Activated CD8-positive, alpha-beta T cell treated with anti-CD3 and anti-CD28 coated beads, Interleukin-2, amount 10 ng/mL, durations not matched to agents 7 days and 5 days (primary cell): Measurements from ENCODE around the gene PCSK2. TPM values are rescaled to one million over a fixed set of nuclear protein-coding genes. Genes with fewer than 3 reads are reported as not detected.

Experiments
- ATAC-seq: fragments of 150-1000 bp; cut with Tn5 transposase; one replicate; pipeline ENCODE4 v1.10.0; 2021; ENCODE audit warnings: moderate library complexity
- CTCF ChIA-PET: fragments of 350-600 bp; sonication (Branson Sonifier 250); formaldehyde crosslinking; loops from one replicate; lab custom pipeline; 2021; ENCODE audit warnings: antibody characterized with exemption; lab: Charles Lee
- POLR2A ChIA-PET: fragments of 350-600 bp; sonication (Branson Sonifier 250); formaldehyde crosslinking; loops from one replicate; lab custom pipeline; 2021; ENCODE audit warnings: antibody characterized with exemption; lab: Charles Lee
- DNase-seq: peaks from one replicate; pipeline ENCODE4 v3.0.0-alpha.2; 2020
- H3K27ac Mint-ChIP-seq: one replicate; pipeline ENCODE4 v1.8.0; 2021; ENCODE audit warnings: mild to moderate bottlenecking, mixed read lengths
- H3K27me3 Mint-ChIP-seq: one replicate; pipeline ENCODE4 v1.8.0; 2021; ENCODE audit warnings: low read depth, mixed read lengths
- H3K36me3 Mint-ChIP-seq: one replicate; pipeline ENCODE4 v1.8.0; 2021; ENCODE audit warnings: low read depth, mixed read lengths
- H3K4me1 Mint-ChIP-seq: one replicate; pipeline ENCODE4 v1.8.0; 2021; ENCODE audit warnings: low read depth, mixed read lengths
- H3K4me3 Mint-ChIP-seq: one replicate; pipeline ENCODE4 v1.8.0; 2021; ENCODE audit warnings: mild to moderate bottlenecking, mixed read lengths
- H3K9me3 Mint-ChIP-seq: one replicate; pipeline ENCODE4 v1.8.0; 2022; ENCODE audit warnings: mixed read lengths; ENCODE audit not compliant: insufficient read depth
- total RNA-seq, 2 experiments: library from RNA; stranded (reverse); gene quantifications; one replicate each; pipeline ENCODE4 v1.2.3, GENCODE V29; 2021

Gene PCSK2
- total RNA-seq, 2 experiments from 2014 or later = not detected

DNA sequence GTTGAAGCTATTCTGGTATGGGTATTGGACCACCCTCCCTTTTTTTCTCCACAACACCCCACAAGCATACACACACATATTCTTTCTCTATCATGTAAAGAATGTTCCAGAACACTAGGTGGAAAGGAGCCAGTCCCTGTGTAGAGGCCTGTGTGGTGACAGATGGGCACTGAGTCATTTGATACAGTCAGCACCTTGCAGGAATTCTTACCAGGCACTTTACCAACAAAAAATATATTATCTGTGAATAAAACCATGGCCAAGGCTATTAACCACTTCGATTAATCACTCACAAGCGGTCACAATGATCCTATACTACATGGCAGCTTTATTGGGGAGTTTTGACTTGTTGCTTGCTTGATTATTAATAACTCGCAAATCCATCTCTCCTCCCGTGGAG is 154.9 kb downstream of the PCSK2 start:
- DNase-seq = no peak
- ChIA-PET CTCF (no interaction called here), POLR2A (no interaction called here)
- H3K27me3 Mint-ChIP-seq = no peaks in the 10 kb centered on the region
- H3K9me3 Mint-ChIP-seq = no peaks in the 10 kb centered on the region
- H3K27ac Mint-ChIP-seq = no peak overlapping the region
- no peaks in the 10 kb centered on the region for H3K4me1 Mint-ChIP-seq
- no peak overlapping the region for H3K4me3 Mint-ChIP-seq
- H3K36me3 Mint-ChIP-seq = no peaks in the 10 kb centered on the region
- no peak for ATAC-seq

DNA sequence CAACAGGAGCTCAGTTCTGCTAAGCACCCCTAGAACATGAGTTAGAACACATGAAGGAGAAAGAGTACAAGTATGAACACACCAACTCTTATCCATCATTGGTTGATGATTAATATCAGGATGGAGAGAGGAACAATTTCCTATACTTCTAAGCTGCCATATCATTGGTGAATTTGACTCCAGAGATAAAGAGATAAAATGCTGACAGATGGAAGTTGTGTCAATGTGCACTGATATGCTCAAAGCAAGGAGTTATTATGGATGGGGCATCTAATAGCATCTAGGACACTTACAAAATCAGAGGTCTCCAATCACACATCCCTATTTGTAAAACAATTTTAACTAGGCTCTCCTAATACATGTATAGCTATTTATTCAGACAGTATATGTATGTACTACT is 159.0 kb downstream of the PCSK2 start:
- ChIA-PET CTCF (no interaction called here), POLR2A (no interaction called here)
- H3K27ac Mint-ChIP-seq = no peak overlapping the region
- H3K36me3 Mint-ChIP-seq = no peaks in the 10 kb centered on the region
- ATAC-seq (no peak), DNase-seq (no peak)
- H3K4me3 Mint-ChIP-seq = no peak overlapping the region
- no peaks in the 10 kb centered on the region for H3K4me1 Mint-ChIP-seq
- H3K9me3 Mint-ChIP-seq = no peaks in the 10 kb centered on the region
- no peaks in the 10 kb centered on the region for H3K27me3 Mint-ChIP-seq

DNA sequence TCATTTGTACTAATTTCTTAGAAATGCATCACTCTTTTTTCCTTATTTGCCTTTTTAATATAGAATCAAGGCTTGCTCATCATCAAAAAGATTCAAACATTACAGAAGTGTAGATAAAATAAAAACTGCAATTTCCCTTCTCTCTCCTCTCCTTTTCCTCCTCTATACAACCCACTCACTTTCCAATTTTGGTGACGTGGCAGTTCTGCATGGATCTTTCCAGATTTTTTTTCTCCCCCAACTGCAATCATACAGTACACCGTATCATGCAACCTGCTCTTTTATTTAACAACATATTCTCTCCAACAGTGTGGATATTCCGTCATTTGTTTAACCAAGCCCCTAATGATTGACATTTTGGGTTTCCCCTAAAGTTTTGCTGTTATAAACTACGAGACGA is 163.8 kb downstream of the PCSK2 start:
- no peak overlapping the region for H3K27ac Mint-ChIP-seq
- no peaks in the 10 kb centered on the region for H3K27me3 Mint-ChIP-seq
- H3K4me3 Mint-ChIP-seq = no peak overlapping the region
- CTCF ChIA-PET = no interaction called here
- DNase-seq (no peak), ATAC-seq (no peak)
- H3K36me3 Mint-ChIP-seq = no peaks in the 10 kb centered on the region
- no peaks in the 10 kb centered on the region for H3K4me1 Mint-ChIP-seq
- POLR2A ChIA-PET = no interaction called here
- no peaks in the 10 kb centered on the region for H3K9me3 Mint-ChIP-seq

DNA sequence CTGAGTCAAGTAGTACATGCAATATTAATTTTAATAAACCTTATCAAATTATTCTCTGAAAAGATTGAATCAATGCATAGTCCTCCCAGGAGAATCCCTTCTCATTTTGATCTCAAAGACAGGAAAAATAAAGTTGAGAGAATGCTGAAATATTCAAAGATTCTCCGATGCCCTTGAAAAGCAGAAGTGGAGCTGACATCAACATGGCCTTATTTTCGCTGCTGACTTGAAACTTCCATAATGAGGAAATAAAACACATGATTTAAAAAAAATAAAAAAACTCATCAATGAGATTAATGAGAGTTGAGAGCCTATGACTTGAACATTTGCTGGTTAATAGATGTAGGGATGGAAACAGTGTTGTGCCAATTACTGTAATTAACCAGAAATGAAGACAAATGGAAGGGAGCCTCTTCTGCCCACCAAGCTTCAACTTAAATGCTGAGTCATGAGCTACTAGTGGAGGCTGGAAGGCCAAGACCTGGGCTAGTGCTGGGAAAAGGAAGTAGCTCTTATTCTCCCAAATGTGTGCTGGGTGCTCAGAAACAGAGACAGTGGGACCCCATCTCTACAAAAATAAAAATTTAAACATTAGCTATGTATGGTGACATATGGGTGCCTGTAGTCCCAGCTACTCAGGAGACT is 164.4 kb downstream of the PCSK2 start:
- DNase-seq = no peak

DNA sequence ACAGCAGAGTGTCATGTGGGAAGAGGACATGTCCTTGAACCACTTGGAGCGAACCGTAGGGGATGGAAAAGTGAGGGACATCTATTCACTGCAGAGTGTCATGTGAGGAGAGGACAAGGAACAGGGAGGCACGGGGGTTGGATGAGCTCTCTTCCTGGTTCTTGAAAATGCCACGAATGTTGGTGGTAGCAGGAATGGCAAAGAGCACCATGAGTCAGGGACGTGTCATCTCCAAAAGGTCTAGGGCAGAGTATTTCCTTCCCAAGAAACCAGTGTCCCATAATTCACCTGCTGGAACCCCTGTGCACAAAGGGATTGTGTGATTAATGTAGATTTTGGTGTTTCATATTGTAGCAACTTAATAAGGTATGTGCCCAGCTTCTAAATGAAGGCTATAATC is 167.6 kb downstream of the PCSK2 start:
- ATAC-seq (no peak), DNase-seq (no peak)
- no peak overlapping the region for H3K27ac Mint-ChIP-seq
- no peaks in the 10 kb centered on the region for H3K36me3 Mint-ChIP-seq
- no peaks in the 10 kb centered on the region for H3K27me3 Mint-ChIP-seq
- ChIA-PET CTCF (no interaction called here), POLR2A (no interaction called here)
- no peaks in the 10 kb centered on the region for H3K4me1 Mint-ChIP-seq
- no peak overlapping the region for H3K4me3 Mint-ChIP-seq
- no peaks in the 10 kb centered on the region for H3K9me3 Mint-ChIP-seq

More for the DNA sequence above, 164.4 kb downstream of the PCSK2 start:
- CTCF ChIA-PET = no interaction called here
- ATAC-seq = no peak
- no peaks in the 10 kb centered on the region for H3K9me3 Mint-ChIP-seq
- no peak overlapping the region for H3K4me3 Mint-ChIP-seq
- H3K36me3 Mint-ChIP-seq = no peaks in the 10 kb centered on the region
- no peaks in the 10 kb centered on the region for H3K4me1 Mint-ChIP-seq
- no peak overlapping the region for H3K27ac Mint-ChIP-seq
- H3K27me3 Mint-ChIP-seq = no peaks in the 10 kb centered on the region
- POLR2A ChIA-PET = no interaction called here

DNA sequence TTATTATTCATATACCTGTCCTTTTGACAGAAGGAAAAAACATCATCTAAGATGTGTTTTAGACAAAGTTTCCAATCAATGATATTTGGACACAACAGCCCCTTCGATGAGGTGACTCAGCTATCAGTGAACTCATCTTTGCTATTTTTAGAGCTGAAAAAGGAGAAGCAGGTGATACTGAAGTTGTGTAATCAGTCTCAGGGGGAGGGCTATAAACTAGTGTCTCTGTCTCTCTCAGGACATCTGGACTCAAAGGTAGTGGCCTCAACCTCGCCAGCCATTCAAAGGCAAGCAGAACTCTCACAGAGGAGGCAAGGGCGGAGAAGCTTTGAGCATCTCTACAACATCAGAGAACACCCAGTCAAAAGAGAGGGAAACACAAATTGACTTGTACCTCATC is 168.9 kb downstream of the PCSK2 start:
- Mint-ChIP-seq H3K4me3 (no peak overlapping the region), H3K27ac (no peak overlapping the region), H3K36me3 (no peaks in the 10 kb centered on the region), H3K4me1 (no peaks in the 10 kb centered on the region), H3K9me3 (no peaks in the 10 kb centered on the region), H3K27me3 (no peaks in the 10 kb centered on the region)
- CTCF ChIA-PET = no interaction called here
- ATAC-seq = no peak
- no peak for DNase-seq
- POLR2A ChIA-PET = no interaction called here

DNA sequence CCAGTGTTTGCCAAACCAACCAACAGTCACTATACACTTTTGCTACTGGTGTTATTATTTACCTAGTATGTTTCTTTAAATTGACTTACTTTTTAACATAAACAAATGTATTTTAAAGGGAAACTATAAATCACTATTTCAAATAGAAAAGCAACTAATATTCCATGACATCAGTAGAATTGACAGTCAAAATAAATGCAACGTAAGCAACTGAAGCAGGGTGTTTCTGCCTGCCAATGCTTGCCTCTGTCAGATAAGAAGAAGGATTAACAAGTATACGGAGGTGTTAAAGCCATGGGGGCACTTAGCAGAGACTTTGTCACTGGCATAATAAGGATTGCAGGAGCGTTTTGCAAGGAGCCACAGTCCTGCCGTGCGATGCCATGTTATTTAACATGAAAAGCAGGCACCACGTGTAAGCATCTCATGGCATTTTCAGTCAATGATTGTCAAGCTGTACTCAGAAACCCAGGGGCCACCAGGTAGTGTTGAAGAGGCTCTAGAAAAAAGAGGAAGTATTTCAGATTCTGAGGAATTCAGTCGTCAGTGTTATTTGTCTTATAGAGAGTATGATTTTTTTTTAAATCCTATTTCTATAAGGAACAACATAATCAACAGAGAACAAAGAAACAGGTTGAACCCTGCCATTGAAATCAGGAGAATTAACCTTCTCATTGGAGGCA is 172.6 kb downstream of the PCSK2 start:
- no peak overlapping the region for H3K27ac Mint-ChIP-seq
- H3K9me3 Mint-ChIP-seq = no peaks in the 10 kb centered on the region
- ChIA-PET POLR2A (no interaction called here), CTCF (no interaction called here)
- H3K36me3 Mint-ChIP-seq = no peaks in the 10 kb centered on the region
- peaks cover 2% of the 10 kb centered on the region for H3K27me3 Mint-ChIP-seq
- no peak overlapping the region for H3K4me3 Mint-ChIP-seq
- ATAC-seq = no peak
- no peak for DNase-seq
- H3K4me1 Mint-ChIP-seq = no peaks in the 10 kb centered on the region

DNA sequence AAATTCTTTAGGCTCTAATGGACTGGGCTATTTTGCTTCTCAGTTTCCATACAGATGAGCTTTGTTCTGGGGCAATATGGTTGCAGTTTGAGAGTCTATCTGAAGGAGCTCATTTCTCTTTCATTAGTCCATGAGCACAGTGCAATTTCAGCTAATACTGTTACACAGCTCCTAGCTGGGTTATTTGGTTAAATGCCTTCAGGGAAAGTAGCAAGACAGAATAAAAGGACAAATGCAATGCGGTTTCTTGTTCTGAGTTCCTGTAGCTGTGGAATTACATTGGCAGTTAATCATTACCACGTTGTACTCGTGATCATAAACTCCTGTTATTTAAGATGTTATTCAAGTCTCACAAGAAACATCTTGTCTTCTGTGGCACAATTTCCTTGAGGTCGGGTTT is 176.6 kb downstream of the PCSK2 start:
- Mint-ChIP-seq H3K36me3 (no peaks in the 10 kb centered on the region), H3K9me3 (no peaks in the 10 kb centered on the region), H3K4me1 (no peaks in the 10 kb centered on the region), H3K27ac (no peak overlapping the region), H3K4me3 (no peak overlapping the region), H3K27me3 (peaks cover 2% of the 10 kb centered on the region)
- ChIA-PET POLR2A (no interaction called here), CTCF (no interaction called here)
- DNase-seq (no peak), ATAC-seq (no peak)

DNA sequence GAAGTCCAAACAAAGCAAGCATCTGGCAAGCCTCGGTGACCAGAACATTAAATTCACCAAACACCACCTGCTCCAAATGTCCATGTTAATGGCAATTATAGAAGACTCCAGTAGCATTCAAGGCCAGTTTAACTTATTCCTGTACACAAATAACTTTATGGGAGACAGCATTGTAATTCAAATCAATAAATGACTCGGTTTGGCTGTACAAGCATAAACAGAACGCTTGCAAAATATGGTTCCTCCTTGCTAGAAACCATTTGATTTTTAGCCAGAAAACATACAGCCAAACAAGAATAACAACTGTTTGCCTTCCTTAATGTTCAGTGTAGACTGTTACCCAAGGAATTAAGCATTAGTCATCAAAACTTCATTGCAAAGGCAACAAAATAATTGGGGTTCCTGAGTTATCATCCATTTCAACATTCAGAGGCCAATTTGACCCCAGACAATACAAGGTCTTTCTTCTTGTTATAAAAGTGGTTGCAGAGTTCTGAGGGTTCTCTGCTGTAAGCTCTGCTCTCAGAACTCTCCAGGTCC is 179.3 kb downstream of the PCSK2 start:
- no peaks in the 10 kb centered on the region for H3K4me1 Mint-ChIP-seq

DNA sequence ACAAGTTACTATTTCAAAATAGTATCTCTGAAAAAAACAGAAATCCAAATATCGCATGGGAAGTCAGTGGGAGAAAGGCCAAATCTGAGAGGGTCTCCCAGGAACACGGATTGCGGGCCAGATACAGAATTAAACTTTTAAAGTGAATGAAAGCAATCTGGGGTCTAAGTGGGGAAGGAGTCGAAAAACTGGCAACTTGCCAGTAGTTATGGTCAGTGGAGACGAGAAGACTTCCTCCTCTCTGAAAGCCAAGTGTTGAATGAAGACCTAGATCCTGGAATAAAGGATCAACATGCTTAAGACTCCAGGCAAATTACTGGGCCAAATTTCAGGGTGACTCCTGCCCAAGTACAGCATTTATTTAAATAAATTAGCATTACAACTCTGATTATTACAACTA is 180.7 kb downstream of the PCSK2 start:
- ChIA-PET POLR2A (no interaction called here), CTCF (no interaction called here)
- H3K4me3 Mint-ChIP-seq = no peak overlapping the region
- ATAC-seq = no peak
- H3K27ac Mint-ChIP-seq = no peak overlapping the region
- H3K4me1 Mint-ChIP-seq = no peaks in the 10 kb centered on the region
- H3K9me3 Mint-ChIP-seq = no peaks in the 10 kb centered on the region
- no peak for DNase-seq
- no peaks in the 10 kb centered on the region for H3K36me3 Mint-ChIP-seq
- H3K27me3 Mint-ChIP-seq = peaks cover 2% of the 10 kb centered on the region

More for the DNA sequence above, 179.3 kb downstream of the PCSK2 start:
- CTCF ChIA-PET = no interaction called here
- H3K4me3 Mint-ChIP-seq = no peak overlapping the region
- POLR2A ChIA-PET = no interaction called here
- H3K27me3 Mint-ChIP-seq = peaks cover 2% of the 10 kb centered on the region
- no peak overlapping the region for H3K27ac Mint-ChIP-seq
- ATAC-seq (no peak), DNase-seq (no peak)
- no peaks in the 10 kb centered on the region for H3K9me3 Mint-ChIP-seq
- no peaks in the 10 kb centered on the region for H3K36me3 Mint-ChIP-seq

DNA sequence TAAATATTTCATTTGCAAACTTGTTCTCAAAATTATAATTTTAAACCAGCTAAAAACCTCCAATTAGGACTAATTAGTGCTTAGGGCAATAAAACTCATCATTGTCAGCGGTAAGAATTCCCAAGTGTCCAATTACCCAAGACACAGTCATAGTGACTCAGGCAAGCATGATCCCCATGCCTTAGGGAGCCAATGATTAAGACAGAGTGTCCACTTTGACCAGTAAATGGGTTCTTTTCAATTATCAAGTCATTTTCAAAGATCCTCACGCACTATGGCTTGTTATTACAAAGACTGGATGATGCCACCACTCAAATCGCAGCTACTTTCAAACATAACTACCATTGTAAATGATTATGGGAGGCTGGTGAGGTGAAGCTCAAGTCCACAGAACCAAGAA is 190.4 kb downstream of the PCSK2 start:
- ChIA-PET CTCF (no interaction called here), POLR2A (no interaction called here)
- ATAC-seq = no peak
- no peaks in the 10 kb centered on the region for H3K4me1 Mint-ChIP-seq
- H3K27ac Mint-ChIP-seq = no peak overlapping the region
- peaks cover 2% of the 10 kb centered on the region for H3K27me3 Mint-ChIP-seq
- no peaks in the 10 kb centered on the region for H3K36me3 Mint-ChIP-seq
- DNase-seq = no peak
- H3K9me3 Mint-ChIP-seq = no peaks in the 10 kb centered on the region
- no peak overlapping the region for H3K4me3 Mint-ChIP-seq

DNA sequence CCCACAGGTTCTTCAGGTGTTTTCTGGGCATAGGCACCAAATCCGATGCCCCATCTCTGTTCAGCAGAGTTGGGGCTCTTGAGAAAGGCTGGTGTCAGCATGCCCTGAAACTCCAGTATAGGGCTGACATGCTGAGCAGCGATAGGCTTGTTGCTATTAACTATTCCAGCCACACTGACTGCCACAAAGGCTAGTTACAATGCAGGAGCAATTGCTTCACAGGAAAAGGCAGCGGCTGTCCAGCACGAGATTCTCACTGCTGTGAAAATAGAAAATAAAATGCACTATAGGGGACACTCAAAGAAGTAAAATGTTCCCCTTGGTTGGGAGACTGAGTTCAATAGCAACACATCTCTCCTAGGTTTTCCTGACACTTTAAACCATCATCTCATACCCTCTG is 191.9 kb downstream of the PCSK2 start:
- no peak overlapping the region for H3K4me3 Mint-ChIP-seq
- peaks cover 2% of the 10 kb centered on the region for H3K27me3 Mint-ChIP-seq
- POLR2A ChIA-PET = no interaction called here
- DNase-seq = no peak
- no peaks in the 10 kb centered on the region for H3K36me3 Mint-ChIP-seq
- no peak overlapping the region for H3K27ac Mint-ChIP-seq
- CTCF ChIA-PET = no interaction called here
- H3K9me3 Mint-ChIP-seq = no peaks in the 10 kb centered on the region
- no peaks in the 10 kb centered on the region for H3K4me1 Mint-ChIP-seq
- ATAC-seq = no peak
